Right renal cortex interstitium (tissue), 3 donors: ENCODE data around the gene ACOXL. TPM values are rescaled to one million over a fixed set of nuclear protein-coding genes. Genes with fewer than 3 reads are reported as not detected.

ENCODE experiments used
- polyA plus RNA-seq, 3 donors: library from polyadenylated mRNA; unstranded; fragments of 120-200 nt; gene quantifications; one replicate each; pipeline ENCODE4 v1.2.1, GENCODE V29; 2013; ENCODE audit not compliant: insufficient read length in 3 of 3

ACOXL gene
- polyA plus RNA-seq, 3 donors: 0.35 to 0.83 (median 0.62) TPM

Other genes with a start within 250 kb of the ACOXL start
- 10 to 100 TPM; 25.4 to 42.1 (median 35.3) TPM for gene RGPD6, start 155.4 kb upstream of the ACOXL start, polyA plus RNA-seq
- gene BUB1, start 54.5 kb upstream of the ACOXL start, polyA plus RNA-seq: 10 to 100 TPM; 21.9 to 25.0 (median 22.7) TPM